Caco-2 (cell line): Measurements from ENCODE around the gene NRXN3. TPM values are rescaled to one million over a fixed set of nuclear protein-coding genes. Genes with fewer than 3 reads are reported as not detected.
A peak's percentile ranks its signal among the peaks of the same experiment; 100 is the strongest.

Experiments used
- BruUV-seq: library from RNA; stranded (reverse); fragments of 400-500 nt; replicated peaks from 2 replicates; lab custom pipeline; 2021; lab: Mats Ljungman, UMichigan
- CTCF ChIA-PET: fragments of 300-600 bp; sonication (Branson Sonifier 250); formaldehyde crosslinking; loops from one replicate; lab custom pipeline; 2022; ENCODE audit warnings: antibody characterized with exemption; lab: Charles Lee
- POLR2A ChIA-PET: fragments of 300-600 bp; sonication (Branson Sonifier 250); formaldehyde crosslinking; loops from one replicate; lab custom pipeline; 2022; ENCODE audit warnings: antibody characterized with exemption; lab: Charles Lee
- DNase-seq, 2 experiments: peaks; one replicate each; pipeline versions ENCODE4 v3.0.0 to v3.0.0-alpha.2; 2020 to 2022
- H3K27me3 ChIP-seq: replicated peaks from 2 replicates; pipeline ENCODE4 v1.6.0; 2011; ENCODE audit warnings: low read length; ENCODE audit not compliant: control insufficient read depth, insufficient read depth
- H3K36me3 ChIP-seq: 2 replicates; pipeline ENCODE4 v1.5.1; 2011; ENCODE audit warnings: low read length; ENCODE audit not compliant: control insufficient read depth, insufficient read depth
- H3K4me1 ChIP-seq: fragments of 250-450 bp; sonication (Bioruptor Pico); 2 replicates; pipeline ENCODE4 v1.5.1; 2020; ENCODE audit warnings: mild to moderate bottlenecking
- H3K4me3 ChIP-seq: 2 replicates; pipeline ENCODE4 v1.5.1; 2011; ENCODE audit warnings: low read depth, mild to moderate bottlenecking, control low read depth, low read length
- H3K9me3 ChIP-seq: fragments of 250-450 bp; sonication (Bioruptor Pico); 2 replicates; pipeline ENCODE4 v1.5.1; 2020; ENCODE audit warnings: mild to moderate bottlenecking, moderate library complexity
- H3K27ac Mint-ChIP-seq: one replicate; pipeline ENCODE4 v1.8.0; 2022; ENCODE audit warnings: mixed read lengths; ENCODE audit not compliant: unreplicated experiment
- H3K27me3 Mint-ChIP-seq: one replicate; pipeline ENCODE4 v1.8.0; 2022; ENCODE audit warnings: mixed read lengths; ENCODE audit not compliant: insufficient read depth, unreplicated experiment
- H3K36me3 Mint-ChIP-seq: one replicate; pipeline ENCODE4 v1.8.0; 2022; ENCODE audit warnings: mild to moderate bottlenecking, mixed read lengths; ENCODE audit not compliant: insufficient read depth, unreplicated experiment
- H3K4me1 Mint-ChIP-seq: one replicate; pipeline ENCODE4 v1.8.0; 2022; ENCODE audit warnings: low read depth, mixed read lengths; ENCODE audit not compliant: unreplicated experiment
- H3K4me3 Mint-ChIP-seq: one replicate; pipeline ENCODE4 v1.8.0; 2022; ENCODE audit warnings: mild to moderate bottlenecking, moderate library complexity, mixed read lengths; ENCODE audit not compliant: unreplicated experiment
- H3K9me3 Mint-ChIP-seq: one replicate; pipeline ENCODE4 v1.8.0; 2022; ENCODE audit warnings: mixed read lengths; ENCODE audit not compliant: unreplicated experiment
- CTCF ChIP-seq, 2 experiments: fragments of 200-600 bp in 1 of 2; IDR thresholded peaks; 1 replicate in 1 of 2; 2 replicates in 1 of 2; pipeline versions ENCODE4 v1.5.1 to v1.8.0; 2011 to 2022; ENCODE audit warnings: antibody characterized with exemption in 1 of 2, control low read depth in 1 of 2, inconsistent platforms in 1 of 2, low read depth in 1 of 2, low read length in 1 of 2, mild to moderate bottlenecking in 1 of 2, moderate library complexity in 1 of 2; ENCODE audit not compliant: insufficient read depth in 1 of 2, severe bottlenecking in 1 of 2, unreplicated experiment in 1 of 2
- intact Hi-C: fragments of 100-400 bp; cut with micrococcal nuclease; formaldehyde crosslinking; loops from one replicate; pipeline ENCODE4 v1.10.0; 2022; ENCODE audit not compliant: unreplicated experiment
- total RNA-seq: library from RNA; stranded (reverse); gene quantifications from 2 replicates; pipeline ENCODE4 v1.2.3, GENCODE V29; 2022

Gene NRXN3
- total RNA-seq, 1 experiment from 2014 or later: 12.4 TPM

- H3K27me3 Mint-ChIP-seq: peaks cover 12% of the 10 kb centered on the region
- Histone ChIP-seq H3K4me1 (no peaks in the 10 kb centered on the region), H3K27me3 (no peaks in the 10 kb centered on the region), H3K36me3 (no peaks in the 10 kb centered on the region), H3K4me3 (no peak overlapping the region), H3K9me3 (no peaks in the 10 kb centered on the region)
- ChIA-PET POLR2A (no interaction called here), CTCF (no interaction called here)
- no peak for DNase-seq
- no TSS peak for BruUV-seq
- no peak overlapping the region for H3K27ac Mint-ChIP-seq
- no peak for TF ChIP-seq CTCF (IDR thresholded peaks at IDR 0.05; ENCODE audit: insufficient read depth in 1 of 2, low read depth in 1 of 2, low read length in 1 of 2, severe bottlenecking in 1 of 2, unreplicated experiment in 1 of 2)
- intact Hi-C loops: no loop called here
- H3K4me1 Mint-ChIP-seq: no peaks in the 10 kb centered on the region
- H3K9me3 Mint-ChIP-seq: no peaks in the 10 kb centered on the region
- no peaks in the 10 kb centered on the region for H3K36me3 Mint-ChIP-seq
- no peak overlapping the region for H3K4me3 Mint-ChIP-seq
Observed at GRCh38 chr14:78605897-78606500, 435.8 kb downstream of the NRXN3 start.

- Mint-ChIP-seq H3K9me3 (no peaks in the 10 kb centered on the region), H3K36me3 (no peaks in the 10 kb centered on the region), H3K27me3 (peaks cover 12% of the 10 kb centered on the region), H3K4me1 (no peaks in the 10 kb centered on the region), H3K27ac (no peak overlapping the region), H3K4me3 (no peak overlapping the region)
- no TSS peak for BruUV-seq
- H3K9me3 ChIP-seq: no peaks in the 10 kb centered on the region
- no peaks in the 10 kb centered on the region for H3K27me3 ChIP-seq
- DNase-seq: no peak
- H3K4me1 ChIP-seq: no peaks in the 10 kb centered on the region
- POLR2A ChIA-PET: no interaction called here
- H3K4me3 ChIP-seq: no peak overlapping the region
- CTCF ChIA-PET: no interaction called here
- intact Hi-C loops: no loop called here
- TF ChIP-seq CTCF (IDR thresholded peaks at IDR 0.05; ENCODE audit: insufficient read depth in 1 of 2, low read depth in 1 of 2, low read length in 1 of 2, severe bottlenecking in 1 of 2, unreplicated experiment in 1 of 2): no peak
- no peaks in the 10 kb centered on the region for H3K36me3 ChIP-seq
Observed at GRCh38 chr14:78608998-78609787, 439.0 kb downstream of the NRXN3 start.

GRCh38 chr14:78610994-78611393, 440.8 kb downstream of the NRXN3 start:
- Mint-ChIP-seq H3K27me3 (peaks cover 12% of the 10 kb centered on the region), H3K36me3 (no peaks in the 10 kb centered on the region), H3K9me3 (no peaks in the 10 kb centered on the region), H3K4me1 (no peaks in the 10 kb centered on the region), H3K27ac (peak overlapping the region; percentile 4), H3K4me3 (no peak overlapping the region)
- no peak for TF ChIP-seq CTCF (IDR thresholded peaks at IDR 0.05; ENCODE audit: insufficient read depth in 1 of 2, low read depth in 1 of 2, low read length in 1 of 2, severe bottlenecking in 1 of 2, unreplicated experiment in 1 of 2)
- no TSS peak for BruUV-seq
- intact Hi-C loops: no loop called here
- Histone ChIP-seq H3K9me3 (no peaks in the 10 kb centered on the region), H3K36me3 (no peaks in the 10 kb centered on the region), H3K4me1 (no peaks in the 10 kb centered on the region), H3K4me3 (no peak overlapping the region), H3K27me3 (no peaks in the 10 kb centered on the region)
- DNase-seq: no peak
- CTCF ChIA-PET: no interaction called here
- POLR2A ChIA-PET: no interaction called here
